ENCODE data around the gene CFAP92.
"Not testable (repeated sequence)": the region's sequence is repeated elsewhere in the genome, so short reads cannot be mapped to it uniquely, and the experiment has no call there.

The CFAP92 gene

GRCh38 chr3:128884992-128885391 is 108.9 kb downstream of the CFAP92 start:
- no peak for DNase-seq

DNA sequence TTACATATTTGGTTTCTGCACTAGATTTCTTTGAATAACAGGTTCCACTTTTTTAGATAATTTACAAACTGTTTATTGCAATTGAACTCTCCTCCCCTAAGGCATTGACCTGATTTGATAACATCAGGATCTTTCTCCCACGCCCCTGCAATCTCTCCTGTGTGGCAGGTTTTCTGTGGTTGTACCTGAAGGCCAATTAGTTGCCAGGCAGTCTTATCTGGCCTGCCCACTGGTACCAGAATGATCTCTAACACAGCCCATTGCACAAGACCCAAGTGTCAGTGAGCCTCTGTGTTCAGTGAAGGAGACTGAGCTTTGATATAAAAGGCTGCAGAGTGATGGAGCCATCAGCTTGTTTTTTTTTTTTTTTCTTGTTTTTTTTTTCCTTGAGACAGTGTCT is 111.2 kb downstream of the CFAP92 start:
- DNase-seq: peak; percentile 58

DNA sequence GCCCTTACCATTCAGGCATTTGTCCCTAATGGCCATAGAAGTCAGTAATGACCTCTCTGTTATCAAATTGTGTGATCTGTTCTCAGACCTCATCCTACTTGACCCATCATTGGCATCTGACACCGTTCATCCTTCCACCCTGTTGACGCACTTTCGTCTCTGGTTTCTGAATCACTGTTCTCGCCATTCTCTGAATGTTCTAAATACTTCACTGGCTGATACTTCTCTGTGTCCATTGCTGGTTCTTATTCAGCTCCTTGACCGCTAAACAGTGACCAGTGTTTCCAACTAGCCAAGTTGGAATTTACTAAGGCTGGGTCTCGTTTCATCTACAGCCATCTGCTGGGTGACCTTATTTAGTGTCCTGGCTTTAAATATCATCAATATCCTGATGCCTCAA is 112.3 kb downstream of the CFAP92 start:
- DNase-seq: no peak

DNA sequence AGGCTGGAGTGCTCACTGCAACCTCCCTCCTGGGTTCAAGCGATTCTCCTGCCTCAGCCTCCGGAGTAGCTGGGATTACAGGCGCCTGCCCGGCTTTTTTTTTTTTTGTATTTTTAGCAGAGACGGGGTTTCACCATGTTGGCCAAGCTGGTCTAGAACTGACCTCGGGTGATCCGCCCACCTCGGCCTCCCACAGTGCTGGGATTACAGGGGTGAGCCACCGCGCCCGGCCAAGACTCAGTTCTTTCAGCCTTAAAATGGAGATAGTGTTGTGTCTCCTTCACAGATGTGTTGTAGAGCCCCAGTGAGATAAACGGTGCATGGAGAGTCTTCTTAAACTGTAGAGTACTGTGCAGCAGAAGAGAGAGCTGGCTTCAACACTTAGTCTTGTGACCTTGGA is 113.4 kb downstream of the CFAP92 start:
- DNase-seq: not testable (repeated sequence)

DNA sequence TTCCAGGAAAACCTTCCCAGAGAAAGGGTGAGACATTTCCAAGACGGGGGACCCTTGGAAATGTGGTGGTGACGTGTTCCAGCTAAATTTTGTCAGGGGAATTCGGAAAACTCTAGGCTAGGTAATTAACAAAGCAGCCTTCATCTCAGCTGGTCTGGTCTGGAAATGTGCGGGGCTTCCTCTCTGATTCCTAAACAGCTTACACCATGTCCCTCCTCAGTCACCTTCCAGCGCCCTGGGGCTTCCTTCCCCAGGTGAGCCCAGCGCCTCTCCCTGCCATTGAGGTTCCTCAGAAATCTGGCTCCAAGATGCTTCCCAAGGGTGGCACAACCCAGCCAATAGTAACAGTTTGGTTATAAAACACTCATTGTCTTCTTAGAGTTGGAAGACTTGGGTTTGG is 113.9 kb downstream of the CFAP92 start:
- DNase-seq: peak; percentile 29

GRCh38 chr3:128879125-128879969 is 114.5 kb downstream of the CFAP92 start, which contains the start of gene ACAD9:
ACAD9 (plus strand) TSS chr3:128879620; CDS start chr3:128879692, 72 bp downstream.
- peak; percentile 99 for DNase-seq

- DNase-seq: peak; percentile 74
These were observed 115.2 kb downstream of the CFAP92 start for GRCh38 chr3:128878556-128879124.

GRCh38 chr3:128878011-128878457 is 115.8 kb downstream of the CFAP92 start:
- no peak for DNase-seq

DNA sequence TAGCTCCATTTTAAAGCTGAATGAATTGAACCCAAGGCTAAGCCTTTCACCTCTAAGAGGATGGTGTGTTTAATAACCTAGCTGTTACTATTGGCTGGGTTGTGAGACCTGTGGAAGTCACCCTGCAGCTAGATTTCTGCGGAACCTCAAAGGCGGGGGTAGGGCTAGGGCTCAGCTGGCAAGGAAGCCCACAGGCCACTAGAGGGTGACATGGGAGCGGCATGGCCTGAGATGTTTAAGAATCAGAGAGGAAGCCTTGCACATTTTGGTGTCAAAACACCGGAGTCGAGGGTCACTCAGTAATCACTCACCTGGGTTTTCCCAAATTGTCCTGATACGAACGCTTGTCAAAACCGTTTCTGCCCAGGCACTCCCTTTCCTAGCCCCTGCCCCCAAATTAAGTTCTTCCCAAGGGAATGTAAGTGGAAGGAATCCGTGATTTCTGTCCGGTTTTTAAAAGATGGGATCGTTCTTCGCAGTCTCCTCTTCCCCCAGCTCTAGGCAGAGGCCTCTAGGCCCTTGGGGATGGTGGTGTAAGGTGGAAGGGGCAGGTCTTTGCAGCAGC is 118.2 kb downstream of the CFAP92 start:
- DNase-seq: peak; percentile 92

DNA sequence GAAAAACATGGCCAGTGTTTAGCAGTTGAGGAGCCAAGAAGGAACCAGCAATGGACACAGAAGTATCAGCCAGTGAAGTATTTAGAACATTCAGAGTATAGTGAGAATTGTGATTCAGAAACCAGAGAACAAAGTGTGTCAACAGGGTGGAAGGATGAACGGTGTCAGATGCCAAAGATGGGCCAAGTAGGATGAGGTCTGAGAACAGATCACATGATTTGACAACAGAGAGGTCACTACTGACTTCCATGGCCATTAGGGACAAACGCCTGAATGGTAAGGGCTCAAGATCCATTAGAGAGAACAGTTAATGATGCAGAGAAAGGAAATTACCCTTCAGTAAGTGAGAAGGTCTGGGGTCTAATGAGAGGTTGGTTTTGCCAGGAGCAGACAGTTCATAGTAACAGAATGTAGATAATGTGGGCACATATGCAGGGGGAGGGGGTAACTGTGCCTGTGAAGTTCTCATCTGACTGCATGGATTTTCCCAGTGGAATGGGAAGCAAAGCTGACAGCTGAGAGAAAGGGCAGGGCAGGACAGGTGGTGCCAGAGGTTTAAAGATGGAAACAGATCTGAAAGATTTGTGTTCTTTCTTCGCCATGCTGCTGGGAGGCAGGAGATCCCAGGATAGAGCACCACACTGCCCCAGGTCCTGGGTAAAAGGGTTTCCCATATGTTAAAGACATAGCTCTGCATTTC is 119.2 kb downstream of the CFAP92 start:
- DNase-seq: no peak

DNA sequence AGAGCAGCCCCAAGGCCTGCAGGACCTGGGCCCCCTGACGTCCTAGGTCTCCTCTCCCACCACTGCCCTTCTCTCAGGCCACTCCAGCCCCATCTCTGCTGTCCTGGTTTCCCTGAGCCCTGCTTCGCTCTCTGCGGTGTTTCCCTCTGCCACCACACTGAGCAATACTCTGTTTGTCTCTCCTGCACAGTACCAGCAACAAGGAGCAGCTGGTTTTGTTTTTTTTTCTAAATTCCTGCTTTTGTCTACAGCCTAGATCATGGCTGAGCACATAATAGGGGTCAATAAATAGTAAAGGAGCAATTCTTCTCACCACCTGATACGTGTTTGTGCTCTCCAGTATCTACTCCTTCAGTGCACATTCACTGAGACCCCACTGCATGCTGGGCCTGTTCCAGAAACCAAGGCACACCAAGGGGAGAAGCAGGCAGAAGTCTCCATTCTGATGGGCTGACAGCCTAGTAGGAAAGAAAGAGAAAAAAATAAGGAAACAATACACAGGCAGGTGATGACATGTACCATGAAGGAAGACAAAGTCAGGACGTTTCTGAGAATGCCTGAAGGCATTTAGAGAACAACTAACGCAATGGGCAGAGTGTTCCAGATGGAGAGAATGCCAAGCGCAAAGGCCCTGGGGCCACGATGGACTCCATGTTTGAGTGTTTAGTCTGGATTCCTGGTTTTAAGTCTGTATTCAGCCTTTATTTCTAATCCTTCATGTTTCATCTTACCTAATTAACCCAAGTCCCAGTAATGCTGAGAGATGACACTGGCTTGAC is 120.4 kb downstream of the CFAP92 start:
- DNase-seq: no peak

DNA sequence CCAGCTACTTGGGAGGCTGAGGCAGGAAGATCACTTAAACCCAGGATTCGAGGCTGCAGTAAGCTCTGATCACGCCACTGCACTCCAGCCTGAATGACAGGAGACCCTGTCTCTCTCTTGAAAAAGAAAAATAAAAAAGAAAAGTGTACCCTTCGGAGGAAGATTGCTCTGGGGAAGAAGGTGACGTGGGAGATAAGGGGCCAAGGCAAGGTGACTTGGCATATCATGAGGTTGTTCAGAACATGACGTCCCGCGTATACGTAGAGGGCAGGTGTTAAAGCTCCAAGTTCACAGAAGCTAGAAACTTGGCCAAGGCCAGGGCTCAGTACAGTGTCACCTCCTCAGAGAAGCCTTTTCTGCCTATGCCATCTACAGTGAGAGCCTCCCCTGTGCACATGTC is 121.1 kb downstream of the CFAP92 start:
- DNase-seq: no peak

GRCh38 chr3:128872282-128872681 is 121.6 kb downstream of the CFAP92 start:
- no peak for DNase-seq

- DNase-seq: no peak
These were observed 123.5 kb downstream of the CFAP92 start for GRCh38 chr3:128870347-128870746.

DNA sequence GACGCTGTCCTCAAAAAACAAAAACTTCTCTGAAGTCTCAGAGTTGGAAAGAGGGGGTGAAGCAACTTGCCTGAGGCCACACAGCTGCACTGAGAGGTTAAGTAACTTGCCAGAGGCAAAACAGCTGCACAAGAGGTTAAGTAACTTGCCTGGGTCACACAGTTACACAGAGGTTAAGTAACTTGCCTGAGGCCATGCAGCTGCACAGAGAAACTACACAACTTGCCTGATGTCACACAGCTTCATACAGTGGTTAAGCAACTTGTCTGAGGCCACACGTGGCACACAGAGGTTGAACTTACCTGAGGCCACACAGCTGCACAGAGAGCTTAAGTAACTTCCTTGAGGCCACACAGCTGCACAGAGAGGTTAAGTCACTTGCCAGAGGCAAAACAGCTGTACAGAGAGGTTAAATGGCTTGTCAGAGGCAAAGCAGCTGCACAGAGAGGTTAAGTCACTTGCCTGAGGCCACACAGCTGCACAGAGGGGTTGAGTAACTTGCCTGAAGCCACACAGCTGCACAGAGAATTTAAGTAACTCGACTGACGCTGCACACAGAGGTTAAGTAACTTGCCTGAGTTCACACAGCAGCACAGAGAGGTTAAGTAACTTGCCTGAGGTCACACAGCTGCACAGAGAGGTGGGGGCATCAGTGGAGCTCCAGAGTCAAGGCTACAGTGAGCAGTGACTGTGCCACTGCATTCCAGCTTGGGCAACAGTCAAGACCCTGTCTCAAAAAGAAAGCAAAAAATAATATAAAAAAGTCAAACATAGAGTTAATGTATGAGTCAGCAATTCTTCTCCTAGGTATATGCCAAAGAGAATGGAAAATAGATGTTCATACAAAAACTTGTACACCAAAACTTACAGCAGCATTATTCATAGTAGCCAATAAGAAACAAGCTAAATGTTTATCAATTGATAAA is 126.4 kb downstream of the CFAP92 start:
- DNase-seq: peak; percentile 37

DNA sequence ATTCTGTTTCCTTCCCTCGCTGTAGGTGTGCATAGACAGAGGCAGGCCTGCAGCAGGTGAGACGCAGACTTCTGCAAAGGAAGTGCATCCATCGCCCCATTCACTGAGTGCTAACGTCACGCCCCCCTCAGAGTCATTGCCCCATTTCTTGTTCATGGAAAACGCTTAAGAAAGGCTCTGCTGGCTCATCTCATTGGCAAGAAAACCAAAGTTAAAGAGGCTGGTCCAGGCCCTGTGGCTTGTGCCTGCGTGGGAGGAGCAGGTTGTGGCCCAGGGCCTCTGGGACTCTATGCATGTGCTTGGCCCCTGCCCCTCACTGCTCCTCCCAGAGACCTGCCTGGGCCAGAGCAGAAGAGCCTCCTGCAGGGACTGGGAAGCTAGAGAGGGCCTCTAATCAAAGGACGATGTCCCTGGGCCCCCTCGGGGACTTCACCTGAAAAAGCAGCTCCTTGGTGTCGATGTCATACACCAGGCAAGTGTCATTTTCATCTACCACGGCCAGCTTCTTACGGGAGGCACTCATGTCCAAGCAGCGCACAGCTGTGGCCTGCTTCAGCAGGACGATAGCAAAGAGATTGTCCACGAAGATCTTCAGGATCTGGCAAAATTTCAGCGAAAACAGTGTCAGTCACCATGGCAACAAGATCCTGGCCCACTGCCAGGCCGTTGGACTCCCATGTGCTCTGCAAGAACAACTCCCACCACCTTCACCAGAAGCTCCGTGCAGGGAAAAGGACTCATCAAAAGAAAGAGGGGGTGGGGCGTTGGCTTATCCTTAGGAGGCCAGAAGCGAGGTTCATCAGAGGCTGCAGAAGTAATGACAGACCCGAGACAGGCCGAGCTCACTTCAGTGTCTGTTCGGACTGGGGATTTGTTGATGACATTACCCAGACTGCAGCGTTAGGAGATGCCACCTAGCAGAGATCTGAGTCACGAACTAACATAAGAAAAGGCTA is 128.7 kb downstream of the CFAP92 start:
- DNase-seq: peak; percentile 69

DNA sequence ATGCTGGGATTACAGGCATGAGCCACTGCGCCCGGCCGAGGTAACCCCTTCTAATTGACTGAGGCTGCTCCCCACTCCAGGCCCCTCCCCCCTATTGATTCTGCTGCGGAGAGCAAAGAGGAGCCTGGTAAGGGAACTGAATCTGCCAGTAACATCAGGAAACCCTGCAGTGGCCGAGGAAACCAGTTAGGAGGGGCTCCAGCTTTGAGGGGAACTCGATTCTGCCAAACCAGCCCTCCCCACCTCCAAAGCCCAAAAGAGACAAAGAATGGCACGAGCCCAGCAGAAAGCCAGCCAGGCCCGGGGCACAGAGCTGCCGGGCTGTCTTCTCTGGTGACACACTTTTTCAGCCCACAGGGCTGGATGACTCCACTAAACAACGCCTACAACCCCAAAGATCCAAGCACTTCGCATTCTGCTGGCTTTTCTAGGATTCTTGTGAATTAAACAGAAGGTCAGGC is 129.5 kb downstream of the CFAP92 start:
- DNase-seq: peak; percentile 58

DNA sequence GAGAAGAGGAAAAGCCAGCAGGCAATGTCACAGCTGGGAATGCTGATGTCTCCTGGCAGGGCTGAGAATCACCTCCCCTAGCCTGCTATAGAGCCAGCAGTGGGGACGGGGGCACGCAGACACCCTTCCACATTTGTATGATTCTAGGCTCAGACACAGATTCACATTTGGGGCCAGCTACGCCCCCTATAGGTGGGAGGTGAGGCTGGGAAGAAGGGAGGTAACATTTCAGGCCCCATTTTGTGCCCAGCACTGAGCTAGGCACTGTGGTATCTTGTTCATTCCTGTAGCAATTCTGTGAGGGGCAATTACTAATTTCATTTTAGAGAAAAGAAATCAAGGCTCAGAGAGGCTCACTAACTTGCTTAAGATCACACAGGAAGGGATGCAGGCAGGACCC is 130.3 kb downstream of the CFAP92 start:
- no peak for DNase-seq

- no peak for DNase-seq
These were observed 132.4 kb downstream of the CFAP92 start for GRCh38 chr3:128861491-128861890.

Measured in hematopoietic multipotent progenitor cell treated with erythropoietin and hydrocortisone succinate and interleukin-3 and kit ligand, for 4 days (in vitro differentiated cells).